SK-N-SH (cell line): ENCODE results near the gene WDR35. TPM values are rescaled to one million over a fixed set of nuclear protein-coding genes. Genes with fewer than 3 reads are reported as not detected.

ENCODE experiments used
- CTCF ChIA-PET: fragments of 300-600, 350-600 bp; formaldehyde crosslinking; extraction: SDS; loops from one replicate; lab custom pipeline; 2021; lab: Yijun Ruan, JAX
- POLR2A ChIA-PET: fragments of 350-600 bp; sonication (Branson Sonifier 250); formaldehyde crosslinking; extraction: SDS; loops from one replicate; lab custom pipeline; 2020; ENCODE audit warnings: antibody characterized with exemption, inconsistent platforms; lab: Yijun Ruan, JAX
- DNase-seq: peaks from one replicate; pipeline ENCODE4 v3.0.0; 2012
- H2AFZ ChIP-seq: fragments of 200-600 bp; sonication (generic); 2 replicates; pipeline ENCODE4 v1.8.1; 2016; ENCODE audit warnings: antibody characterized with exemption, mild to moderate bottlenecking, low read depth
- H3F3A ChIP-seq: fragments of 200-600 bp; sonication (generic); replicated peaks from 2 replicates; pipeline ENCODE3; 2016; ENCODE audit warnings: antibody characterized with exemption, mild to moderate bottlenecking; ENCODE audit not compliant: insufficient read depth
- H3K27ac ChIP-seq, 2 experiments: fragments of 200-500 bp in 1 of 2; fragments of 200-600 bp in 1 of 2; sonication (Bioruptor generic) in 1 of 2; sonication (generic), shearing (Covaris generic) in 1 of 2; 2 replicates each; pipeline versions ENCODE4 v1.5.1 to v1.6.1; 2014 to 2016; ENCODE audit warnings: low read depth in 2 of 2, inconsistent platforms in 1 of 2, low read length in 1 of 2, mild to moderate bottlenecking in 1 of 2, mixed read lengths in 1 of 2
- H3K27me3 ChIP-seq: fragments of 200-600 bp; sonication (generic), shearing (Covaris generic); 2 replicates; pipeline ENCODE4 v1.6.1; 2016; ENCODE audit warnings: mixed run types; ENCODE audit not compliant: insufficient read depth
- H3K36me3 ChIP-seq, 2 experiments: fragments of 200-500 bp in 1 of 2; fragments of 200-600 bp in 1 of 2; sonication (Bioruptor generic) in 1 of 2; sonication (generic) in 1 of 2; replicated peaks in 1 of 2; 2 replicates each; pipeline versions ENCODE3 to v1.5.1; 2014 to 2016; ENCODE audit warnings: low read length in 1 of 2, mild to moderate bottlenecking in 1 of 2; ENCODE audit not compliant: insufficient read depth in 2 of 2, control insufficient read depth in 1 of 2
- H3K4me1 ChIP-seq, 2 experiments: fragments of 200-500 bp in 1 of 2; fragments of 200-600 bp in 1 of 2; sonication (Bioruptor generic) in 1 of 2; sonication (generic), shearing (Covaris generic) in 1 of 2; 2 replicates each; pipeline versions ENCODE4 v1.5.1 to v1.6.1; 2014 to 2016; ENCODE audit warnings: low read depth in 1 of 2, low read length in 1 of 2, mixed run types in 1 of 2; ENCODE audit not compliant: insufficient read depth in 2 of 2, control insufficient read depth in 1 of 2
- H3K4me2 ChIP-seq: fragments of 200-600 bp; sonication (generic), shearing (Covaris generic); 2 replicates; pipeline ENCODE4 v1.6.1; 2017; ENCODE audit warnings: mixed run types
- H3K4me3 ChIP-seq, 2 experiments: fragments of 200-500 bp in 1 of 2; fragments of 200-600 bp in 1 of 2; sonication (Bioruptor generic) in 1 of 2; sonication (generic), shearing (Covaris generic) in 1 of 2; 2 replicates each; pipeline versions ENCODE4 v1.5.1 to v1.8.1; 2014 to 2016; ENCODE audit warnings: low read depth in 2 of 2, inconsistent platforms in 1 of 2, low read length in 1 of 2, mild to moderate bottlenecking in 1 of 2, mixed read lengths in 1 of 2, moderate library complexity in 1 of 2
- H3K79me2 ChIP-seq: fragments of 200-600 bp; sonication (generic); 2 replicates; pipeline ENCODE4 v1.8.1; 2017; ENCODE audit warnings: mild to moderate bottlenecking; ENCODE audit not compliant: insufficient read depth
- H3K9ac ChIP-seq: fragments of 200-600 bp; sonication (generic); 2 replicates; pipeline ENCODE4 v1.6.1; 2017; ENCODE audit warnings: mixed run types
- H3K9me2 ChIP-seq: fragments of 200-600 bp; sonication (generic); 2 replicates; pipeline ENCODE4 v1.6.1; 2017; ENCODE audit warnings: mixed run types
- H3K9me3 ChIP-seq: fragments of 200-600 bp; sonication (generic); 2 replicates; pipeline ENCODE4 v1.6.1; 2017; ENCODE audit warnings: mixed run types, mild to moderate bottlenecking, moderate library complexity
- H4K20me1 ChIP-seq: fragments of 200-600 bp; sonication (generic); 2 replicates; pipeline ENCODE4 v1.6.1; 2017; ENCODE audit warnings: mild to moderate bottlenecking, mixed run types; ENCODE audit not compliant: insufficient read depth
- CTCF ChIP-seq: fragments of 200-600 bp; sonication (generic); IDR thresholded peaks from 2 replicates; pipeline ENCODE4 v1.6.1; 2017; ENCODE audit warnings: antibody characterized with exemption, mild to moderate bottlenecking, moderate library complexity
- FOSL2 ChIP-seq: IDR thresholded peaks from 2 replicates; pipeline ENCODE4 v1.4.0; 2012; ENCODE audit warnings: low read depth, mild to moderate bottlenecking, moderate library complexity, borderline replicate concordance
- GABPA ChIP-seq: IDR thresholded peaks from 2 replicates; pipeline ENCODE4 v1.4.0; 2012; ENCODE audit warnings: low read depth, mild to moderate bottlenecking
- IRF3 ChIP-seq: fragments of 150-350 bp; IDR thresholded peaks from 2 replicates; pipeline ENCODE4 v1.6.1; 2016; ENCODE audit warnings: mild to moderate bottlenecking, low read depth, low read length
- JUND ChIP-seq: IDR thresholded peaks from 2 replicates; pipeline ENCODE4 v1.4.0; 2012
- MEF2A ChIP-seq: IDR thresholded peaks from 2 replicates; pipeline ENCODE4 v1.4.0; 2012; ENCODE audit warnings: low read depth, borderline replicate concordance
- RCOR1 ChIP-seq: fragments of 150-350 bp; IDR thresholded peaks from 2 replicates; pipeline ENCODE4 v1.6.1; 2017; ENCODE audit warnings: antibody characterized with exemption, low read length
- REST ChIP-seq: IDR thresholded peaks from 2 replicates; pipeline ENCODE4 v1.6.1; 2012; ENCODE audit warnings: mild to moderate bottlenecking, low read depth, low read length, moderate library complexity
- RFX5 ChIP-seq: IDR thresholded peaks from 2 replicates; pipeline ENCODE4 v1.6.1; 2012; ENCODE audit warnings: mild to moderate bottlenecking, improper control_type of control experiment, low read length
- SIN3A ChIP-seq: IDR thresholded peaks from 2 replicates; pipeline ENCODE4 v1.6.1; 2012; ENCODE audit warnings: low read depth, mild to moderate bottlenecking, low read length, moderate library complexity, borderline replicate concordance
- SMC3 ChIP-seq: IDR thresholded peaks from 2 replicates; pipeline ENCODE4 v1.6.1; 2012; ENCODE audit warnings: low read depth, low read length, improper control_type of control experiment
- TAF1 ChIP-seq: IDR thresholded peaks from 2 replicates; pipeline ENCODE4 v1.6.1; 2012; ENCODE audit warnings: low read depth, mild to moderate bottlenecking, low read length, moderate library complexity, borderline replicate concordance
- USF1 ChIP-seq: IDR thresholded peaks from 2 replicates; pipeline ENCODE4 v1.4.0; 2012; ENCODE audit warnings: low read depth, borderline replicate concordance
- WGBS: methylation state at CpG from one replicate; pipeline ENCODE4 v1.1.6; 2017; ENCODE audit warnings: low lambda C conversion rate; 5-methylcytosine and 5-hydroxymethylcytosine counted together
- polyA plus RNA-seq, 3 experiments: library from polyadenylated mRNA; depleted of rRNA; stranded (reverse); fragments of >200 nt; gene quantifications; 2 replicates each; pipeline ENCODE4 v1.2.3, GENCODE V29; 2012
- TF ChIP-seq, protein P1 (sequence below): IDR thresholded peaks from 2 replicates; pipeline ENCODE4; 2012

The WDR35 gene
- polyA plus RNA-seq, 1 of the 3 experiments (the other 2 are of a cell fraction): 8.6 TPM

- H3K4me2 ChIP-seq: no peak overlapping the region
- CTCF ChIA-PET: no interaction called here
- H3K9ac ChIP-seq: no peak overlapping the region
Measured at GRCh38 chr2:19868224-19868623, 121.7 kb downstream of the WDR35 start.

More at GRCh38 chr2:19868224-19868623, 121.7 kb downstream of the WDR35 start:
- no peak for TF ChIP-seq MEF2A
- TF ChIP-seq, protein P1, sequence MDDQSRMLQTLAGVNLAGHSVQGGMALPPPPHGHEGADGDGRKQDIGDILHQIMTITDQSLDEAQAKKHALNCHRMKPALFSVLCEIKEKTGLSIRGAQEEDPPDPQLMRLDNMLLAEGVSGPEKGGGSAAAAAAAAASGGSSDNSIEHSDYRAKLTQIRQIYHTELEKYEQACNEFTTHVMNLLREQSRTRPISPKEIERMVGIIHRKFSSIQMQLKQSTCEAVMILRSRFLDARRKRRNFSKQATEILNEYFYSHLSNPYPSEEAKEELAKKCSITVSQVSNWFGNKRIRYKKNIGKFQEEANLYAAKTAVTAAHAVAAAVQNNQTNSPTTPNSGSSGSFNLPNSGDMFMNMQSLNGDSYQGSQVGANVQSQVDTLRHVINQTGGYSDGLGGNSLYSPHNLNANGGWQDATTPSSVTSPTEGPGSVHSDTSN: no peak
- TF ChIP-seq SIN3A: no peak
- TF ChIP-seq RCOR1: no peak
- no peak for TF ChIP-seq FOSL2
- no peak for TF ChIP-seq JUND
- TF ChIP-seq TAF1: no peak
- no peak for TF ChIP-seq IRF3
- no peak for TF ChIP-seq RFX5
- TF ChIP-seq SMC3: no peak
- no peak for TF ChIP-seq CTCF
- TF ChIP-seq USF1: no peak
- no peak for TF ChIP-seq GABPA
- no peak for TF ChIP-seq REST
- H3K36me3 ChIP-seq: no peaks in the 10 kb centered on the region
- H2AFZ ChIP-seq: no peak overlapping the region
- no peaks in the 10 kb centered on the region for H3K9me2 ChIP-seq
- no peak for DNase-seq
- WGBS: 93% methylated on average over 7 of the region's 7 CpGs
- H3K79me2 ChIP-seq: no peaks in the 10 kb centered on the region
- peaks cover 8% of the 10 kb centered on the region; the same call in 1 of the 2 replicates for H3K27me3 ChIP-seq
- H4K20me1 ChIP-seq: no peaks in the 10 kb centered on the region
- no peaks in the 10 kb centered on the region for H3K9me3 ChIP-seq
- no peak overlapping the region for H3K27ac ChIP-seq
- H3K4me1 ChIP-seq: peaks cover 0 to 4% of the 10 kb centered on the region in 2 experiments; a peak in 1 of 4 replicates
- POLR2A ChIA-PET: no interaction called here
- H3K4me3 ChIP-seq: no peak overlapping the region; a peak in 1 of 4 replicates
- no peaks in the 10 kb centered on the region for H3F3A ChIP-seq
